Hepatic stellate cell (primary cell): ENCODE measurements around the gene SLC12A8.

Experiments used
- DNase-seq: peaks from one replicate; pipeline ENCODE4 v3.0.0; 2011; ENCODE audit warnings: low spot score

SLC12A8 gene

DNA sequence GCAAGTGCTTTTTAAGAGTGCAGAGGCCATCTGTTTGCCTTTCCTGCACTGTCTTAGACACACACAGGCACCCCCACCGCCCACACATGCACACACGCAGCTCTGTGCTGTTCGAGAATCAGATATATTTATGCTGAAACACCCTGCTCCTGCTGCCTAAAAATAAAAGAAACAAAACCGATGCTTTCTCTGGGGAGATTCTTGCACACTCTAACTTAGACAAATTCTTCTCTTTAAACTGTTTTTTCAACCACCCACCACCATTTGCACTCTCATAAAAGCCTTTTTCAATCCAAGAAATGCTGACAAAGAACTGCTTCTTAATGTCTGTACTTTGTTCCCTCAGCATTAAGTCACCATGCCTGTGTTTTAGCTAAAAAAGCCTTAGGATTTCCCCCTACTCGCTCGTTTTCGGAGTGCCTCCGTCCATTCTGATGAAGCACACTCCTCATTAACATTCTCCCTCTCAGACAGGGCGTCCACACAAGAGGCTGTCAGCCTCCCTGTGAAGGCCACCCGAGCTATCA, 26.2 kb downstream of the SLC12A8 start:
- peak; percentile 40 for DNase-seq

DNA sequence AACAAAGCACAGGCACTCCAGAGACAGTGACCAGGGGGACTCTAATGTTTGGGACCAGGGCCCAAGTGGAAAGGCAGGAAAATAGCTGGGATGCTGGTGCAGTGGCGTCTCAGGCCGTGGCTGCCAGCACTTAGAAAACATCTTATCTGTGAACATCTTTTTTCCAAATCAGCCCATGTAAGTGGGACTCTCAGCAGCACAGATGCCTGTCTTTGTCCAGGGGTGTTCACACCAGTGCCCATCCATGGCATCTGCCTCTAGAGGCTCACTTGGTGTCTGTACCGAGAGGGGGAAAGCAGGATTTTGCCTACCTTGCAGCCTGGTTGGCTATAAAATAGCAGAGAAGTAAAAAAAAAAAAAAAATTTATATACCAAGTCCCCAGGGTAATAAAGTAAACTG, 26.7 kb downstream of the SLC12A8 start:
- no peak for DNase-seq

DNA sequence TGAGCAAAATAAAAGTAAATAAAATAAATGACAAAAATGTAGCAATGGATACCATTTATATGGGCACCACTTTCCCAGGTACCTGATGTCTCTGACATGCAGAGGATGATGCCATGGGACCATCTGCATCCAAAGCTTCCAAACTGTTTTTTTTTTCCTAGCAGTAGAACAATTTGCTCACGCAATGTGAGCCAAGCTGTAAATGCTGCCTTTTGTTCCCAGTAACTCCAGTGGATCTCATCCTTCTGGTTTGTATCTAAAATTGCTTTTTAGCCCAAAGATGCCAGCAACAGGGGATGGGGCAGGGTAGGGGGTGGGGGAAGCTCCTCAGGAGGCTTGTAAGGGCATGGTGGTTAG, 32.7 kb downstream of the SLC12A8 start:
- no peak for DNase-seq

DNA sequence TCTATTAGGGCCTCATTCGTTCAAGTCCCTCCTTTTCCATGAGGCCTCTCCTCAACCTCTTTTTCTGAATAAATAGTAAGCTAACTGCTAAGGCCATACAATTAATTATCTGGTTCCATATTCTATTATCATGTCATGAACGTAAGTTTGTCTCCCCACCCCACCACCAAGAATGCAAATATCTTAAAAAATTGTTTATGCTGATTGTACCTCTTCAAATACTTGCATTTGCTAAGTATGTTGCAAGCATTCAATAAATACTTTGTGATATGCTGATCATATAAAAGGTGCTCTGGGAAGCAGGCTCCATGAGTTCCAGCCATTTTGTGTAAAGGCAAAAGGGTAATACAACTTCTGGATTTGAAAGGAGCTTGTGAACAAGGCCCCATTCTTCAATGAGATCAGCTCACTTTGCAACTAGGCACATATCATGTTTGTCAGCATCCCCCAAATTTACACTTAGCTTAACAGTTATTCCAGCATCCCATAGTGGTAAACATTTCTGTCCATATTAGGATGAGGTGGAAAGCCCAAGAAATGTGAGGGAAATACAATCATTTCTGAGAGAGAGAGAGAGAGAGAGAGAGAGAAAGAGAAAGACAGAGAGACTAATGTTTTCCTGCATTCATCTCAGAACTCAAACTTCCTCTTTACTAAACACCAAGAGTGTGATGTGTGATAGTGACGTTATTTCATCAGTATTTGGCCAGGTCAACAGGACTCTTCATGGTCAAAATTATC, 33.2 kb downstream of the SLC12A8 start:
- no peak for DNase-seq

DNA sequence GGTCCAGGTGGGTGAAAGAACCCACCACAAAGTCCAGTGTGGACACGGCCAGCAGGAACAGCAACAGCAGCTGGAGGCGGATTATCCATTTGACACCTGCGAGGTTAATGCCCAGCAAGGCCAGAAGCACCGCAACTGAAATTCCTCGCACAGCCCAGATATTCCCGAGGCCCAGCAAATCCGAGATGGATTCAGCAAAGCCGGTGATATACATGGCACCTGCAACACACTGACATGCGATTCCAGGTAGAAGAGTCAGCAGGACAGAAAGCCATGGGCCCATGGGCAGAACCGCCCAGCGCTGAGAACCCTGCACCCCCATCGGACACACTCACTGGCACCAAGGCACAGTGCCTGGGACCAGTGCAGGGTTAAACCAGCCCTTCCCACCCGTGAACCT, 34.8 kb downstream of the SLC12A8 start:
- DNase-seq, result no peak

DNA sequence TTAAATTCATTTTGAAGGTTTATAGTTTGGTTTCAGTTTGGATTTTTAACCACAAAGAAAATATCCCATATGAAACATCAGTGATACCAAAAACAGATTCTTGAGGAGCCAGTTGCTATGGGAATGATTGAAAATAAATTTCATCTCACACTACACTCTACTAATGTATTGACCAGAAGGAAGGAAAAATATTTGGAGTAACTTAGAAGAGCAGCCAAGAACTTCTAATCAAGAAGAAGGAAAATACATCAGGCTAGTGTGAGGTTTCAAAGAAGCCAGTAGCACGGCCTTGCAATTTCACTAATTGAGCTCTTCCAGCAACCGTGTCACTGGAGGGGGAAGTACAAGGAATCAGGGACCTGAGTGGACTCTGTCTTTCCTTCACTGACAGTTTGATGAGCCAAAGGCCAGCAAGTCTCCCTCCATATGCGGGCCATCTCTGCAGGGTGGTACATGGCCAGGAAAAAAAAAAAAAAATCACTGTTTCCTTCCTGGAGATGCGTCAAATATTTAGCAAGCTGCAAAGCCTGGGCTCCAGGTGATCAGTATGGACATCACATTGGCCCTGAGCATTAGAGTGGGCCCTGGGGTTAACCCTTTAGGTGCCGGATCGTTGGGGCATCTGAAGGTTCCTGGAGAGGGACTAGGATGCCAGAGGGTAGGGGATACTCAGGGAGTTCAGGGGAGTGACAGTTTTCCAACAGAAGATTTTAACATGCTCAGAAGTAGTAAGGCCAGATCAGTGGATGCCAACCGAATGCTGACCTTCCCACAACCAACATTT, 37.1 kb downstream of the SLC12A8 start:
- no peak for DNase-seq

DNA sequence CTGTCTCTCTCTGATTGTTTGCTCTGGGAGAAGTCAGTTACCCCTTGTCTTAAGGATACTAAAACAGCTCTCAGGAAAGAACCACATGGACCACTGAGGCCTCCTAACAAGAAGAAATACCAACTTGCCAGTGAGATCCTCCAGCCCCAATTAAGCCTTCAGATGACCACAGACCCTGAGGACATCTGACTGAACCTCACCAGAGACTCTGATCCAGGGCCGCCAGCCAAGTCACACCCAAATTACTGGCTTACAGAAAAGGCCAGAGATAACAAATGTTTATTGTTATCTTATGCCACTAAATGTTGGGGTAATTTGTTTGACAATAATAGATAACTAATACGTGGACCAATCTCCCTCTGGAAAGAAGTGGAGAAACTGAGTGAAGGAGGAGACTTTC, 40.2 kb downstream of the SLC12A8 start:
- no peak for DNase-seq

DNA sequence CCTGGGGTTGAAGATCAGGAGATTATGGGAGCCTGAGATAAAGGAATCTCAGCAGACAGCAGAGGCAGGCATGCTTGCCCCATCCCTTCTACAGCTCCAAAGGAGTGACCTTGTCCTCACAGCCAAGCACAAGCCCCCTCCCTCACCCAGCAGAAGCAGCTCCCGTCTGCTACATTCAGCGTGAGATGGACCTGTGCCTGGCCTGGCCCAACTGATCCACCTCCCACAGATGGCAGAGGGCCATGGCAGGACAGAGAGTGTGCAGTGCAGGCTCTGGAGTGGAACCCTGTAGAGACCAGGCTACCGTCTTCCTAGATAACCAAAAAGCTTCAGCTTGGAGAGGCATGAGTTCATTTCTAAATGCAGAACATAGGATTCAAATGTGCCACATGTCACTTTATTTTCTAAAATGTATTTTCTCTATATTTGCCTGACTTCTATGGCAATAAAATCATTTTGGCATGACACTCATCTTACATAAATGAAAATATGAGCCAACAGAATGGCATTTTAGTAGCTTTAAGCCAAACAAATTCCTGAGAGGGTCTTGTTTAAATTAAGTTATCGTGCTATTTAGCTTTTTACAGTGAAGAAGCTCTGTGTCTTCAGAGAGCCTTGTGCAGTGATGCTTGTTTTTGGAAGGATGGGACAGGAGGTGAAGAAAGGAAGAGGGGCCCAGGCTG, 43.7 kb downstream of the SLC12A8 start:
- no peak for DNase-seq

DNA sequence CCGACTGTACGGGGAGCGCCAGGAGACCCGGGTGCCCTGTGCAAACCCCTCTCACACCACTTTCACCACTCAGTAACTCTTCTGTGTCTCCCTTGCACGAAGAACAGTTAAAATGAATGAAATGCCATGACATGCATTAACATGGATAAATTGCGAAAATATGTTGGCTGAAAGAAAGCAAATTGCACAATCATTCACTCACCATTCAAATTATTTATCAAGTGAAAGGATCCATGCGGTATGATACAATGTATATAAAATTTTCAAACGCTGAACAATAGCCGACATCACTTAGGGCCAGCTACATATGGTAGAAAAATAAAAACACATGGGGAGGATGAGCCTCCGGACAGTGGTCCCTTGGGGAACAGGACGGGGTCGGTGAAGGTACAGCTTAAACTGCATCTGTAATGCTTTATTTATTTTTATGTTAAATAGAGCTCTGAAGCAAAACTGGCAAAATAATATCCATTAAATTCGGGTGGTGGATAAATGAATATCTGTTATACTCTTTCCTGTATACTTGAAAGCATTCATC, 45.9 kb downstream of the SLC12A8 start:
- DNase-seq, result no peak

DNA sequence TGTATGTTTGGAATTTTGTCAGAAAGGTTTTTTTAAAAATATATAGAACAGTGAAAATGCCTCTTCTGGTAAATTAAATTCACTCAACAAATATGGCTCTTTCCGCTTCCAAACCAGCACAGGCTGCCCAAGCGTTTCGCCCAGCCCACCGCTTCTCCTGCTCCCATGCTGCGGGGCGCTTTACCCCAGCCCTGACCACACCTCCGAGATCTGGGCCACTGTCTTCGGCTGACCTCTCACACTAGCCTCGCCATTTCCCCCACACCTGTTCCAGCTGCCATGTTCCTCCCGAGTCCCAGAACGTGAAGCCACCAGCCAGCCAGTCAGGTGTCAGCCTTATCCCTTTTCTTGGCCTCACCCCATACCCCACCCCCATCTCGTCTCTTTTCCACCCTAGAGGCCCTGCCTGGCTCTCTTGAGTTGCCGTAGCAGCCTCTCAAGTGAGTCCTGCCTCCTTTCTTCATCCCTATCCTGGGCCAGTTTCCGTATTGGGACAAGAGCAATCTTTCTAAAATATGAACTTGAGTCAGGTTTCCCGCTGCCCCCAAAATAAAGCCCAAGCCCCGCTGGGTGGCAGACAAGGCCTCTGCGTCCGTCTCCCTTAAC, 46.5 kb downstream of the SLC12A8 start:
- no peak for DNase-seq

DNA sequence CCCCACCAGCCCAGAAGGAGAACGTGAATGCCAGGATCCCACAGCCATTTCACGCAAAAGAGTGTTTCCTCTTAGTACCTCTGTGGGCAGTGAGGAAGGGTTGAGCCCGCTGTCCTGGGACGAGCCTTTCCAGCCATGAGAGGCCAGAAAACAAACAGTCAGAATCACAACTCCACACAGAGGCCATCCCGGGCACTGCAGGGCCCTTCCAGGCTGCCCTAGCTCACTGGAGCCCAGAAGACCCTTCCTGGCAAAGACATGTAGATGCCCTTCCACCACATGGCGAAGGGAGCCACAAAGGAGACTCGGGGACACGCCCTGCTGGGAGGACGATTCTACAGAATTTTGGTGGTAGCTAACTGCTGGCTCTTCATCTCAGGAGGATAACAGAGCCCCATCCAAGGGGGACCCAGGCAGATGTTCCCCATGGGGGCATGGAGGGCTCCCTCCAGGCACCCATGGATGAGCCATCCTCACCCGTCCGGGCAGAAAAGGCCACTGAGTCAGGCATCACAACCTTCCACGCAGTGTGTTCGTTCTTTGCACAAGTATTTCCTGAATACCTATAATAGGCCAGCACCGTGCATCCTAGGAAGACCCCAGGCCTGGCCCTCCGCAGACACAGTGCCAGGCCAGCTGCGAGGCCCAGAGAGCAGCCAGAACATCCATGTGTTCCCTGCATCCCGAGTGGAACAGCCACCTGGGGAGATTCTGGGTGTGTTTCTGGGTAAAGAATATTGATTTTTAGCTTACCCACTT, 47.2 kb downstream of the SLC12A8 start:
- DNase-seq, result peak; percentile 68

DNA sequence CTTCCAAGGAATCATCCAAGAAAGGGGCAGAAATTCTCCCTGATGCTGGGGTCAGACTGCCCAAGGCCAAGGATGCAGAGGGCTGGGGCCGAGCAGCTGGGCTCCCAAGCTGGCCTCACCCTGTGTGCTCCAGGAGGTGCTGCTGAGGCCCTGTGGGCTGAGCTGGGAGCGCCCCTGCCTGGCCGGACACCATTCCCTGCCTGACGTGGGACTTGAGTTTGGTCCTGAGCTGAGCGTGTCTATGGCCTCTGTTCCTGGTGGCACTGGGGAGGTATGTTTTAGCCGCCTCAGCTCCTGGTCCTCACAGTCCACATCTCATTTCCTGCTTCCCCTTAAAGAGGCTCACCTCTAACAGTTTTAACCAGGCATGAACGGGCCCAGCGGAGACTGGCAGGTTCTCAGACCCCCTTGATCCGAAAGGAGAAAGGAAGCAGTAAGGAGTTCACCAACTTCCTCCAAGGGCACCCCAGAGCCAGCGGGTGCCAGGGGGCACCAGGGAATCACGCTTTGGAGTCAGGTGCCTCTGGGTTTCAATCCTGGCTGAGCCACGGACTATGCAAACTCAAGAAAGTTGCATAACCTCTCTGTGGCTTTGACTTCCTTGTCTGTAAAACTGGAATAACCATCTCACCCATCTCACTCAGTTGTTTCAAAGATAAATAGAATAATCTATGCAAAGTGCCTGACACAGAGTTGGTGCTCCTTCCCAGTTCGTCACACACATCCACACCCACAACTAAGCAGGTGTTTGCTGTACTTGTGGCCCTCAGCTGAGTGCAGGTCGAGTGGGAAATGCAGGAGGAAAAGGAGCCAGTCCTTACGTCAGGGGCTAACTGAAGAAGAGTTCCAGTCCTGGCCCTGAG, 48.6 kb downstream of the SLC12A8 start:
- no peak for DNase-seq

DNA sequence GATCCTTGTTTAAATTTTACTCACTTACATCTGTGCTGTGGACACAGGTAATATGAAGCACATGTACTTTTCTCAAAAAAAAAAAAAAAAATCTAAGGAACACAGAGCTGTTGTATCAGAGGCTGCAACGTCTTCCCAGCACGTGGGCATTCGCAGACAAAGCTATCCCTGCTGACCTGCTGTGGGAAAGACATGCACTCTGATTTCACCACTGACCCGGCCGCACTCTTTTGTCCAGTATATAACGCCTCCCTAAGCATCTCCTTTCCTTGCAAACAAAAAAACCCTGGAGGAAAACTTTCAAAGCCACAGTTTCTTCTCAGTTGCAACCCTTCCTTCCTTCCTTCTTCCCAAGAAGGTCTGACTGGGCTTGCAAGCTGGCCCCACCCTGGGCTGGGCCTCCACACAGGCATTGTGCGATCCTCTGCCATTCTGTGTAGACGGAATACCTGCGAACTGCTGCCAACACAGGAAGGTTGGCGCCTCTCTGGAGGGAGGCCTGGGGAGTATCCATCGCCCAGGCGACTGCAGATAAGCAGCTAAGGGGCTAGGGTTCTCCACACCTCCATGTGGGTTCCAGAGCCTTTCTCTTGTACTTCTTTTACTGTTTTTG, 50.8 kb downstream of the SLC12A8 start:
- no peak for DNase-seq

DNA sequence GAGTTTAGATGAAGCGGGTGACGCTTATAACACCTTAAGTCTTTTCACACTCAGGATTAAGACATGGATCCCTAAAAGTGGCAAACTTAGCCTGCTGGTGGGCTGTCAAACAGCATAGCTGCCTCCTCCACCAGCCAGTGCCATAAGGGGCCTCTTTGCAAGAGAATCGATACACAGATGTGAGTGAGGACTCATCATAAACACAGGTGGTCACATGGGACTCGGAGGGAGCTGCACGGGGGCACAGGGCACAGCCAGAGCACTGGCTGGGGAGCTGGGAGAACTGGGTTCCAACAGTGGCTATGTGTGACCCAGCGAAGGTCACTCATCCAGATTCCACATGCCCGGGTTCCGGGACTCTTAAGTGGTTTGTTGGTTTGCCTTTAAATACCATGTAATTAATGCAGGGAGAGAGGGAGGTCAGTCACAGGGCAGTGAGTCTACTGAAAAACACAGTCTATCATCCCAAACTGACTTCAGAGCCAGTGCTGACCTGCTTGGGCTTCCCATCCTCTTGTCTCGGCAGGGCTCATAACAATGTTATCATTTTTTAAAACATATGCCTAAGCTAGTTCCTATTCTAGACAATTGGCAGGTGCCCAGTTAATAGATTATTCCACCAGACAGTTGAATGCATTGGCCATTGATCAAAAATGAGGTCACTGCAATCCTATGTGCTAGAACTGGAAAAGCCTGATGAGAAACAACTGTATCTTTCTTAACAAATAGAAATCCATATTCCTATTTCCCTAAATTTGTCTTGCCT, 51.8 kb downstream of the SLC12A8 start:
- no peak for DNase-seq

DNA sequence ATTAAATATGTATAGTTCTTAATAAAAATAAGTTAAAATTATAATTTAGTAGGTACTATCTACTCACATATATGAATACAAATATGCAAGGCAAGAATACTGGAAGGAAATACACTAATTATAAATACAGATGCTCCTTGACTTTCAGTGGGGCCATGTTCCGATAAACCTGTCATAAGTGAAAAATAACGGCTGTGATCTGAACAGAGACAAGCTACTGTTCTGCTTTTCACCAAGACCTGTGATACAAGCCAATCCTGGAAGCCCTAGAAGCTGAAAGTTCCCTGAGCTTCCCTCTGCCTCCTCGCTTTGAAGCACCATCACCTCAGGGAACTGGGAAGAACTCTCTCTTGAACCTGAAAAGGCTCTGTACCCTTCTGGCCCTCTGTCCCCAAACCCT, 55.4 kb downstream of the SLC12A8 start:
- DNase-seq, result no peak

DNA sequence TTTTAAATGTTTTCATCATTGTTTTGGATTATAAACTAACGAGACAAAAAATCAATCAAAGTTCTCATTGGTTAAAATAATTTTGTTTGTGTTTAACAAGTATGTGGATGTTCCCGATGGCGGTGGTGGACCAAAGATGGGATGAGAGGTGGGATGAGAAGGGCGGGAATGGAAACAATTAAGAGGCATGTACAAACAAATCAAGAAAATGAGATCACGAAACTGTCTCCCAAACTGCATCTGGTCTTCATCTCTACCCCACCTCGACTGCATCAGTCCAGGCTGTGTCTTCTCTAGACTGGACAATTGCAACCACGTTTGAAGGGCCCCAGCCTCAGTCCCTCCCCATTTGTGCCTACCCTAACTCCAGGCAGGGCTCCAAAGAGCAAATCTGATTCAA, 56.1 kb downstream of the SLC12A8 start:
- no peak for DNase-seq

DNA sequence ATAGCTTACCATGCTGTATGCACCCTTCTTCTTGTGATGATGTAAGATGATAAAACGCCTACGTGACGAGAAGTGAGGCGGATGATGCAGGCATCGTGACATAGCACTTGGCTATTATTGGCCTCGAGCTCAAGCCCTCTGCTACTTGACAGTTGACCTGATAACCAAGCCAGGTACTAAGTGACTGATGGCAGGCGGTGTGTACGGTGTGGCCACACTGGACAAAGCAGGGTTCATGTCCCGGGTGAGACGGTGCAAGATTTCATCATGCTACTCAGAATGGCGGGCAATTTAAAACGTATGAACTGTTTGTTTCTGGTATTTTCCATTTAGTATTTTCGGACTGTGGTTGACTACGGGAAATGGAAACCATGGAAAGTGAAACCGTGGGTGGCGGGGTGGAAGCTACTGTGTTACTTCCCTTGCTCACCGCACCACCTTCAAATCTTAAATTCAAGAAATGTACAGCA, 57.7 kb downstream of the SLC12A8 start:
- no peak for DNase-seq

DNA sequence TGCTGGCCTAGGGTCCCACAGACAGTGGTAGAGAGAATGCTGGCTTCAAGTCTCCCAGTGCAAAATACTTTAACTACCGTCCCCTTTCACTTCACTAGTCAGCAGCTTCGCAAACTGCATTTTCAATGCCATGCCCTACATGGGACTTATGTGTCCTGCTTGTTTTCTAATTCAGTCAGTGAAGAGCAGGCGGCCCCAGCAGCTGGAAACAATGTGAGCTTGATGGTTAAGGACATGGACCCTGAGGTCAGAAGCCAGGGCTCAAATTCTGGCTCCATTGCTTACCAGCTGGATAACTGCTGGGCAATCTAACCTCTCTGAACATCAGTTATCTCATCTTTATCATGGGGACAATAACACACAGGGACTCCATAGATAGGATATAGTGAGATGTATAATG, 58.4 kb downstream of the SLC12A8 start:
- DNase-seq, result no peak

DNA sequence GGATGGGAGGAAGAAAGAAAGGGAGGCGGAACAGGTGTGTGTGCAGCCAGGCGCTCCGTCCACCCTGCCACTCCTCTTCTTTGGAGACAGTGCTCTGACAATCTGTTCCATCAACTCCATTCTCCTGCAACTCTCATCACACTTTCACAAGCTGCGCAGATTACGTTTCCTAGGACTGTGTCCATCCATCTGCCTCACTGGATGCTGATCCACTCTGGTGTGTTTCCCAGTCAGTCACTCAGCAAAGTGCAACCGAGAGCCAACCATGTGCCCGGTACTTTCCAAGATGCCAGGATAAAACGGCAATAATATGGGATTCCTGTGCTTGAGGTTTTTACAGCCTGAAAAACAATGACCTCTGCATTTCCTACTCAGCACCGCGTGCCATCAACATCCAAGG, 59.6 kb downstream of the SLC12A8 start:
- DNase-seq, result no peak
